ENCODE results near the gene KRT33B.
A peak's percentile ranks its signal among the peaks of the same experiment; 100 is the strongest.

KRT33B gene

GRCh38 chr17:41345992-41346391, 23.6 kb downstream of the KRT33B start:
- DNase-seq = no peak

- no peak for DNase-seq
Measured at GRCh38 chr17:41343029-41343428, 26.6 kb downstream of the KRT33B start.

GRCh38 chr17:41340934-41341861, 28.4 kb downstream of the KRT33B start:
- DNase-seq = no peak

DNA sequence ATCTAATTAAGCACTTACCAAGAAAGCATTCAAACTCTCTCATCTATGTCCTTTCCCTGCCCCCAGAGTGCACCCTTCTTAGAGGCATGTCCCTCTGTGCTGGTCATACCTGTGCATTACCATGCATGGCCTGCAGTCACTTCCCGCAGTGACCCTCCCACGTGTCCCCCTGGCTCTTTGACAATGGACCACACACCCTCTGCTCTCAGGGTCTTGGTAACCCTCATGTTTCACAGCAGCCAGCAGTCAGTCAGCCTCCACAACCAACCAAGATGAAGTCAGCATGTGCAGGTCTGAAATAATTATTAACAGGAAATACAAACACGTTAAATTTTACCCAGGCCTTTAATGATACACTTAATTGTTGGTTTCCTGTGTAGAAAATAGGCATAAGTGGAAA, 29.1 kb downstream of the KRT33B start:
- DNase-seq = no peak

DNA sequence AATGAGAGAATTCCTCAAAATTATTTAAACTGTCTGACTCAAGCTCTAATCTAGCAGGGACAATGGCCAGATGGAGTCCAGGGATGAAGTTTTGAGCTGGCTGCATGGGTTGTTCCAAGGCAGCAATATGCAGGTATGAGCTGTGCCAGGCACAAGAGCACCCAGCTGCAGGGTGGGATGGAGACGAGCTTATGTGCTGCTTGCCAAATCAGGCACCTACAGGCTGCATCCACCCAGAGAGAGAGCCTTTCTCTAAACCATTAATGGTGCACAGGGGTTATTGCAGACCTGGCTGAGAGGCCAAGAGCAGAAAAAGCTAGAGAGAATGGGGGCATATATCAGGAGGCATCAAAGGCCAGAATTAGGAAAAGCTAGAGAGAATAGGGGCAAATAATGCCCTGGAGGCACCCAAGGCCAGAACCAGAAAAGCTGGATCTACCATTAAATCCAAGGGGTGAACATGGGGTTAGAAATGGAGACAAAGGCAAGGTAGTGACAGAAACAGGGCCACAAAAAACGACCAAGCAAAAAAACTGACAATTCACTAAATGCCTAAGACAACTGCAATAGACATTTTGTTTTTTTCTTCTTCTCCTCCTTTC, 29.9 kb downstream of the KRT33B start:
- DNase-seq = no peak

DNA sequence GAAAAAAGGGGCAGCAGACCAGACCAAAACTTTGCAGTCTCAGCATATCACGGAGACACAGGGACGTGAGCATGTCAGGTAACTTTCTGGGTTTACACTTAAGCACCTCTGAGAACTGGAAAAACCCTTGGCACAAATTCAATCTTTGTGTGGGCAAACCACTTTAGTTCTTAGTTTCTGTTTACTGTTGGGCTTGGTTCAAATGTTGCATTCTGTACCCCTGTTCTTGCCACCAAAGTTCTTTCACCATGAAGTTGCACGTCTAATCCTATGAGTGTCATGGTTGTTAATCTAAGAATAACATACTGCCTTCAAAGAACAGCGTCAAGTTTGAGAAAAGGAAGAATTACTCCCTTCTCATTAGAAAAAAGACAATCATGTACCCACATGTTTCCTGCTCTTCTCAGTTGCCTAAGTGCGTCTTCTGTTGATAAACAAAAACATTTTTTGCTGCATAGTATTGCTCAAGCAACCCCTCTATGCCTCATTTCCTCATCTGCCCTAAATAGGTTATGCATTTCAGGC, 30.6 kb downstream of the KRT33B start:
- DNase-seq = peak; percentile 7

GRCh38 chr17:41335747-41336146, 33.9 kb downstream of the KRT33B start:
- no peak for DNase-seq

GRCh38 chr17:41334385-41335305, 35.0 kb downstream of the KRT33B start:
- DNase-seq = no peak

GRCh38 chr17:41333836-41334235, 35.8 kb downstream of the KRT33B start:
- no peak for DNase-seq

DNA sequence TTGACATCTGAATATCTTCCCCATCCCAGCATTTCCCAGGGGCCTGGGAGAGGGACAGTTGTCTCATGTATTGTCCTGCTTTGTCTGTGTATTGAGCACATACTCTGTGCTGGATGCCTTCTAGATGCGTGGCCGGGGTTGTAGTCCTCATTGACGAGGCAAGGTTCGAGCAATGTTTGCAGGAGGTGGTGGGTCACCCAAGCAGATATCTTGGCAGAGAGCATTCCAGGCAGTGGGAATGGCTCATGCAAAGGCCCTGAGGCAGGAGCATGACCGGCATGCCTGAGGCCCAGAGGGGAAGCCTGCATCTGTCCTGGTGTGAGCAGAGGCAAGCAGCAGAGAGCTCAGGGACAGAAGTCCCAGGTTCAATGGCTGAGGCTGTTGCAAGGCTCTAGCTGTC, 36.5 kb downstream of the KRT33B start:
- no peak for DNase-seq

GRCh38 chr17:41332239-41332638, 37.4 kb downstream of the KRT33B start:
- no peak for DNase-seq

DNA sequence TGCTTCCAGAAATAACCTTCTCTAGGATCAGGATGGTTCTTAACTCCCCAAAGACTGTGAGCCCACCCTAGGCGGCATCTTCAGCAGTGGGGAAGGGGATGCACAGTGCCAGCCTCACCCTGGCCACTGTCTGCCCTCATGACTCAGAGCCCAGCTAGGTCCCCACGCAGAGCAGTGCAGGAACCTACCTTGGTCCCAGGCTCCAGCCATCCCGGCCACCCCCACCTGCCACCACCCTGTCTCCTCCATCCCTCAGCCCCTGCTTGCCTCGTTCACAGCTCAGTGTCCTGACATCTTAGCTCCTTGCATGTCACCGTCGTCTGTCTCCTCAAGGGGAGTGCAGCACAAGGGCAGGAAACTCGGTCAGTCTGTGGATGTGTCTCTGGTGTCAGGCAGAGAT, 38.0 kb downstream of the KRT33B start:
- DNase-seq = no peak

DNA sequence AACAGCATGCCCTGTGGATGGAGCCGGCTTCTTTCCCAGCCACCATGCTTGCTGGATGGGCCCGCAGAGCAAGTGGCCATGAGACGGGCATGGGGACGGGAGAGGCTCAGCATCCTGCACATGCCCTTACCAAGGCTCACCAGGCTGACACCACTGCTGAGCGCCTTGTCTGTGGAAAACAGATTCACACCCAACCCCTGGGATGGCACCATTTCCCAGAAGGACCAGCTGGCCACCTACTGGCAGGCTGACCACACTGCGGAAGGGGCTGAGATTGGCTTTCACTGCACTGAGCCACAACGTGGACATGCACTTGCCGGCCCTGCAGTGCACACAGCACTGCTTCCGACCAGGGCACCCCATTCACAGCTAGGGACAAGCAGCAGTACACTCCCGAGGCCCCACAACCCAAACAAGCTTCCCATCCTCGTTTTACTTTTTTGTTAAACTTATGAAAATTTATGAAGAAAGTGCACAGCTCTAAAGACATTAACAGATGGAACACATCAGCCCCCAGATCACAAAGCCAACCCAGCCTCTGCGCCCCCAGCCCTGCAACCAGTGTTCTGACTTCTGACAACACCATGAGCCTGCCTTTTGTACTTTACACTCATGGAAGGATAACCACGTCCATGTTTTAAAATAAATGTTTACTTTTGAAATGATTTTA, 40.2 kb downstream of the KRT33B start:
- DNase-seq = peak; percentile 46

GRCh38 chr17:41328207-41328606, 41.4 kb downstream of the KRT33B start:
- DNase-seq = no peak

- no peak for DNase-seq
Measured at GRCh38 chr17:41327411-41328120, 42.0 kb downstream of the KRT33B start.

DNA sequence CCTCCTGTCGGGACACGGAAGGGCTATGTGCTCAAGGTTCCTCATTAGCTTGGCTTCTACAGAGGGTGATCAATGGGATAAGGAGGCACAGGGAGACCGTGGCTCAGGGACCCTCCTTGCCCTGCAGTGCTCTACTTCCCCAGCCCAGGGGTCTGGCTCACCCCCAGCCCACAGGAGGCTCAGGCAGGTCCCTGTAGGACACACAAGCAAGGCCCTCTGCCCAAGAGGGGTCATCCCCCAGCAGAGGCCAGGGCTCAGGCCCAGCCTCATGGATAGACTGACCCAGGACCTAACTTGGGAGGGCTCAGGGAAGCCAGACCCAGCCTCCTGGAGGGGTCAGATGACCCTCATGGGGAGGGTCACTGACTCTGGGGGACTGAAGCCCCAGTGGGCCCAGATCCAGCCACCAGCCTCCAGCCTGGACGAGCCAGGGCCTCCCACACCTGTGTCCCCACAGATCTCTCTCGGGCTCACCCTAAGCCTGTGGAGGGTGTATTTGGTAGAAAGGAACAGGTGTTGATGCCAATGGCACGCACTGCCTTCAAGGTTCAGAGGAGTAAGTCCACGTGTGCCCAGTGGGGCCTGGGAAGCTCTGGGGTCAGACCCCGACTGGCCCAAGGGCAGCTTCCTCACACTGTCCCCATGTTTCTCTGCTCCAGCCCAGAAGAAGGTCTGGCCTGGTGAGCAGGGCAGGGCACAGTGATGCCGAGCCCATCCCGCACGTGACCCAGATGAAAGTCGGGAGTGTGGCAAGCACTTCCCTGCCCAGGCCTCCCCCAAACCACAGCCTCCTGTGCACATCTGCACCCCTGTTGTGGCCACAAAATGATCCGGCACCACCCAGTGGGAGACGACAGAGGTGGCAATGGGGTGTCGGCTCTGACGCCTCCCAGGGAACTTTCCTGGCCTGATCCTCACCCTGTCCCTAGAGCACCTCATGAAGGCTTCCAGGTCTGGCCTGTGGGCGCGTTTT, 43.2 kb downstream of the KRT33B start:
- DNase-seq = no peak

- DNase-seq = no peak
Measured at GRCh38 chr17:41325611-41326010, 44.0 kb downstream of the KRT33B start.

GRCh38 chr17:41325126-41325525, 44.5 kb downstream of the KRT33B start:
- no peak for DNase-seq

GRCh38 chr17:41324180-41325075, 45.2 kb downstream of the KRT33B start:
- peak; percentile 20 for DNase-seq

All from NCI-H510A treated with DMSO at 0.1 percent for 48 hours (cell line).